Thoracic aorta (tissue), 2 donors: ENCODE measurements around the gene RRAS. TPM values are rescaled to one million over a fixed set of nuclear protein-coding genes. Genes with fewer than 3 reads are reported as not detected.

ENCODE experiments used
- ATAC-seq: fragments of 150-250 bp; one replicate; pipeline ENCODE4 v1.8.0; 2017; ENCODE audit warnings: low read depth; ENCODE audit not compliant: insufficient number of reproducible peaks, low FRiP score
- DNase-seq: peaks from one replicate; pipeline ENCODE4 v3.0.0-alpha.2; 2020; ENCODE audit warnings: low spot score
- H3K27ac ChIP-seq, 2 donors: fragments of 200-600 bp; sonication (generic); 1 replicate in 1 of 2; 2 replicates in 1 of 2; pipeline ENCODE4 v1.5.1; 2016; ENCODE audit warnings: mild to moderate bottlenecking in 2 of 2, moderate library complexity in 2 of 2
- H3K27me3 ChIP-seq: fragments of 200-600 bp; sonication (generic); replicated peaks from 2 replicates; pipeline ENCODE4 v1.6.0; 2016; ENCODE audit warnings: mild to moderate bottlenecking; ENCODE audit not compliant: insufficient read depth
- H3K36me3 ChIP-seq: fragments of 200-600 bp; sonication (generic); one replicate; pipeline ENCODE4 v1.5.1; 2016
- H3K4me1 ChIP-seq, 2 donors: fragments of 200-600 bp; sonication (generic); 1 replicate in 1 of 2; 2 replicates in 1 of 2; pipeline versions ENCODE4 v1.5.1 to v1.6.0; 2016; ENCODE audit warnings: low read depth in 2 of 2, mild to moderate bottlenecking in 1 of 2; ENCODE audit not compliant: control insufficient read depth in 1 of 2
- H3K4me3 ChIP-seq: fragments of 200-600 bp; sonication (generic); 2 replicates; pipeline ENCODE4 v1.5.1; 2016; ENCODE audit warnings: mild to moderate bottlenecking
- H3K9me3 ChIP-seq: fragments of 200-600 bp; sonication (generic); 2 replicates; pipeline ENCODE4 v1.5.1; 2016
- CTCF ChIP-seq: fragments of 200-600 bp; sonication (generic); IDR thresholded peaks from one replicate; pipeline ENCODE4 v1.5.1; 2019; ENCODE audit warnings: antibody characterized with exemption
- total RNA-seq, 2 donors: library from RNA; depleted of rRNA; stranded (reverse); fragments of >200 nt; gene quantifications; one replicate each; pipeline versions ENCODE4 v1.1.0 to v1.2.3, GENCODE V29; 2016

The RRAS gene
- total RNA-seq, 2 donors from 2014 or later = 82.2 to 188 TPM

DNA sequence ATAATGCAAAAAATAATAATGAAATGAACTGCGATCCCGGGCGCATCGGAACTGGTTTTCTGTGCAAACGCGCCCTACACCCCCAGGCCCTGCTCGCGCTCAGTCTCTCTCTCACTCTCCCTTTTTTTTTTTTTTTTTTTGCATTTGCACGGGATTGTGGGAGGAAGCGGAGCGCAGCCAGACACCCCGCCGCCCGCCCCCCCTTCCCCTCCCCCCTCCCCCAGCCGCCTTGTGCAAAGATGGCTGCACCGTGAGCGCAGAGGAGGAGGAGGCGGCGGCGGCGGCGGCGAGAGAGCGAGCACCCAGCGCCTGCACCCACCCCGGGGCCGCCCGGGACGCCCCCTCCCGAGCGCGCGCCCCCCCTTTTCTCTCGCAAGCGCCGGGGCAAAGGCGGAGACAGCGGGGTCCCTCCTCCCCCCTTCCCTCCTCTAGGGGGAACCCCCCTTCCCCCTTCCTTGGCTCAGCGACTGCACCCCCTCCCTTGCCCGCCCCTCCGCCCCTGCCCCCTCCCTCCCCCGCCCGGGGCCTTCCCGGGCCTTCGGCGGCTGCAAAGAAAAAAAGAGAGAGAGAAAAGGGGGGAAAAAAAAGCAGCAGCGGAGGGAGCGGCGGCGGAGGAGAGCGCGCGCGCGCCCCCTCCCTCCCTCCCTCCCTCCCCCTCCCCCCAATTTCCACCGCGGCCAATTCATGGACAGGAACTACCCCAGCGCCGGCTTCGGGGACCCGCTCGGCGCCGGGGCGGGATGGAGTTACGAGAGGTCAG, 48.8 kb downstream of the RRAS start, which contains the start of gene PRR12:
Gene PRR12, plus strand, starts transcription at position 212 of the 760 bp plus-strand sequence. Its CDS starts 473 bp downstream, at position 685.
- peaks cover 13 to 18% of the 10 kb centered on the region in 2 donors for H3K4me1 ChIP-seq
- ATAC-seq = peak; percentile 25

GRCh38 chr19:49590071-49590970, 49.6 kb downstream of the RRAS start:
- peak; percentile 8 for TF ChIP-seq CTCF
- Histone ChIP-seq H3K27me3 (no peaks in the 10 kb centered on the region), H3K27ac (peak overlapping the region; percentile 71 to 82)

More for the DNA sequence above, 48.8 kb downstream of the RRAS start, which contains the start of gene PRR12:
- no peak for DNase-seq
- Histone ChIP-seq H3K4me3 (peak within 1 kb of the TSS; percentile 80), H3K9me3 (no peaks in the 10 kb centered on the region), H3K27ac (peak within 1 kb of the TSS; percentile 82 to 83), H3K36me3 (peaks cover 20% of the 10 kb centered on the region), H3K27me3 (no peaks in the 10 kb centered on the region)
- no peak for TF ChIP-seq CTCF

DNA sequence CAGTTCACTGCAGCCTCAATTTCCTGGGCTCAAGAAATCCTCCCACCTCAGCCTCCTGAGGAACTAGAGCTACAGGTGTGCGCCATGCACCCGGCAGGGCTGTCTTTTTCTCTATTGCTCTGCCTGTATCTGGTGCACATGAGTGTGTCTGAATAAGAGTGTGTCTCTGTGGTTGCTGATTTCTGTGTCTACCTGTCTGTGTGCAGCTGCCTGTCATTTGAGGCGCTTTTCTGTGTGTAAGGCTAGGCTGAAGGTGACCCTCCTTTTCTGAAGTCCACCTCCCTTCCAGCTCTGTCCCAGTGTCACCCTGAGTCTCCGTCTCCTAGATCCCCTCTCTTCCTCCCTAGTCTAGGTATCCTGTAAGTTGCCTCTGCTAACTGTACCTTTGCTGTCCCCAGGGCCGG, 50.4 kb downstream of the RRAS start:
- no peak for TF ChIP-seq CTCF
- H3K4me3 ChIP-seq = no peak overlapping the region
- no peak for DNase-seq
- peak overlapping the region in 1 of 2 donors; percentile 43 for H3K27ac ChIP-seq
- H3K9me3 ChIP-seq = no peaks in the 10 kb centered on the region
- peaks cover 13 to 18% of the 10 kb centered on the region in 2 donors for H3K4me1 ChIP-seq
- H3K27me3 ChIP-seq = no peaks in the 10 kb centered on the region
- no peak for ATAC-seq
- peaks cover 5% of the 10 kb centered on the region for H3K36me3 ChIP-seq

More at GRCh38 chr19:49590071-49590970, 49.6 kb downstream of the RRAS start:
- Histone ChIP-seq H3K4me1 (peaks cover 13 to 18% of the 10 kb centered on the region in 2 donors), H3K36me3 (peaks cover 11% of the 10 kb centered on the region), H3K9me3 (no peaks in the 10 kb centered on the region), H3K4me3 (peak overlapping the region; percentile 80)
- DNase-seq (peak; percentile 95), ATAC-seq (peak; percentile 42)

GRCh38 chr19:49588365-49589122, 51.4 kb downstream of the RRAS start:
- ATAC-seq = no peak
- Histone ChIP-seq H3K4me3 (no peak overlapping the region), H3K4me1 (peaks cover 6 to 14% of the 10 kb centered on the region in 2 donors), H3K36me3 (no peaks in the 10 kb centered on the region), H3K27me3 (no peaks in the 10 kb centered on the region), H3K27ac (no peak overlapping the region), H3K9me3 (no peaks in the 10 kb centered on the region)
- no peak for TF ChIP-seq CTCF
- no peak for DNase-seq
